Ovary (tissue), 3 donors: ENCODE data around the gene P2RY2.

Source experiments
- CTCF ChIP-seq, 3 donors: fragments of 450-650 bp in 2 of 3; fragments of 200-600 bp in 1 of 3; IDR thresholded peaks; one replicate each; pipeline versions ENCODE4 v1.5.1 to v1.8.0; 2016 to 2022; ENCODE audit warnings: antibody characterized with exemption in 3 of 3, mild to moderate bottlenecking in 1 of 3
- EP300 ChIP-seq: sonication (generic); formaldehyde crosslinking; IDR thresholded peaks from one replicate; pipeline ENCODE4 v1.6.1; 2017; ENCODE audit warnings: antibody characterized with exemption
- POLR2A ChIP-seq: fragments of 450-650 bp; IDR thresholded peaks from one replicate; pipeline ENCODE4 v1.6.1; 2017; ENCODE audit warnings: antibody characterized with exemption, mild to moderate bottlenecking, moderate library complexity
- donor health status: DM: no; HTN: no; CAD: no.

- no peak for TF ChIP-seq CTCF (IDR thresholded peaks at IDR 0.05)
- no peak for TF ChIP-seq EP300
- no peak for TF ChIP-seq POLR2A
These were observed 34.6 kb downstream of the P2RY2 start for GRCh38 chr11:73252577-73253191.
